ENCODE results near the gene WDFY4. TPM values are rescaled to one million over a fixed set of nuclear protein-coding genes. Genes with fewer than 3 reads are reported as not detected.

WDFY4 gene
- total and polyA plus RNA-seq, 5 donors, result 0.57 to 4.4 (median 2.4) TPM

DNA sequence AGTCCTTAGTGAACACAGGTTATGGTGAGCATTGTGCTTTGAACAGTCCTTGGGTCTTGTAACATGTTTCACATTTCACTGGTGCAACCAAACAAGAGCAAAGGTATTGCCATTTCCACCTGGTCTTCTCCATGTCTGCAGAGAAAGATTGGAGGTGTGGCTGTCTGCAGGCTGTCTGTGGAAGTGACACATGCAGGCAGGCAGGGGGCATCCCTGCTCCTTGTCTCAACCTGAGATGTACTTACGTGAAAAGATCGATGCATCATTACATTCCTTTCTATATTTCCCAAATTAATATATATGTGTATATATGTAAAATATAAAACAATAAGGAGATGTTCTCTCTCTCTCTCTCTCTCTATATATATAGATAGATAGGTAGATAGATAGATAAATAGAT lies 200.7 kb downstream of the WDFY4 start:
- no peak overlapping the region for H3K27ac ChIP-seq (ENCODE audit: low read length)
- intact Hi-C loops (cut with DNase I), result no loop called here
- H3K9me3 ChIP-seq (ENCODE audit: control insufficient read depth, low read length), result no peaks in the 10 kb centered on the region
- no peak overlapping the region for H3K4me3 ChIP-seq (ENCODE audit: low read length)
- H3K27me3 ChIP-seq (ENCODE audit: control insufficient read depth, insufficient read depth), result no peaks in the 10 kb centered on the region
- ATAC-seq (no peak), DNase-seq (no peak)
- 37% methylated on average over 2 of the region's 2 CpGs for WGBS
- H3K4me1 ChIP-seq (ENCODE audit: control insufficient read depth, insufficient read depth, low read length), result no peaks in the 10 kb centered on the region

DNA sequence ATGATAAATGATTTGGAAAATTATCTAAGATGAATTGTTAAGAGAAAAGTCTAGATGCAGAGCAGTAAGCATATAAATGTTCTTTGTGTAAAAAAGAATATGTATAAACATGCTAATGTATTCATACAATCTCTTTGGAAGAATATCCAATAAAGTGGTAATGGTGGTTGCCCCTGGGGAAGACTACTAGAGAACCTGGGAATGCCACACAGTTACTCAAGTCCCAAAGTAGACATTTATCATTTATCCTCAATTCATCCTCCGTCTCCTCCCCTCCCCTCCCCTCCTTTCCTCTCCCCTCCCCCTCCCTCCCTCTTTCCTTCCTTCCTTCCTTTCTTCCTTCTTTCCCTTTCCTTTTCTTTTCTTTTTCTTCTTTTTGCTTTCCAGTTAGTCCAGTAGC lies 203.3 kb downstream of the WDFY4 start:
- intact Hi-C loops (cut with DNase I), result no loop called here
- no peaks in the 10 kb centered on the region for H3K27me3 ChIP-seq (ENCODE audit: control insufficient read depth, insufficient read depth)
- no peak overlapping the region for H3K27ac ChIP-seq (ENCODE audit: low read length)
- no peak overlapping the region for H3K4me3 ChIP-seq (ENCODE audit: low read length)
- H3K4me1 ChIP-seq (ENCODE audit: control insufficient read depth, insufficient read depth, low read length), result no peaks in the 10 kb centered on the region
- ATAC-seq, result no peak
- no peak for DNase-seq
- H3K9me3 ChIP-seq (ENCODE audit: control insufficient read depth, low read length), result no peaks in the 10 kb centered on the region
- 55% methylated on average over 1 of the region's 1 CpG for WGBS

DNA sequence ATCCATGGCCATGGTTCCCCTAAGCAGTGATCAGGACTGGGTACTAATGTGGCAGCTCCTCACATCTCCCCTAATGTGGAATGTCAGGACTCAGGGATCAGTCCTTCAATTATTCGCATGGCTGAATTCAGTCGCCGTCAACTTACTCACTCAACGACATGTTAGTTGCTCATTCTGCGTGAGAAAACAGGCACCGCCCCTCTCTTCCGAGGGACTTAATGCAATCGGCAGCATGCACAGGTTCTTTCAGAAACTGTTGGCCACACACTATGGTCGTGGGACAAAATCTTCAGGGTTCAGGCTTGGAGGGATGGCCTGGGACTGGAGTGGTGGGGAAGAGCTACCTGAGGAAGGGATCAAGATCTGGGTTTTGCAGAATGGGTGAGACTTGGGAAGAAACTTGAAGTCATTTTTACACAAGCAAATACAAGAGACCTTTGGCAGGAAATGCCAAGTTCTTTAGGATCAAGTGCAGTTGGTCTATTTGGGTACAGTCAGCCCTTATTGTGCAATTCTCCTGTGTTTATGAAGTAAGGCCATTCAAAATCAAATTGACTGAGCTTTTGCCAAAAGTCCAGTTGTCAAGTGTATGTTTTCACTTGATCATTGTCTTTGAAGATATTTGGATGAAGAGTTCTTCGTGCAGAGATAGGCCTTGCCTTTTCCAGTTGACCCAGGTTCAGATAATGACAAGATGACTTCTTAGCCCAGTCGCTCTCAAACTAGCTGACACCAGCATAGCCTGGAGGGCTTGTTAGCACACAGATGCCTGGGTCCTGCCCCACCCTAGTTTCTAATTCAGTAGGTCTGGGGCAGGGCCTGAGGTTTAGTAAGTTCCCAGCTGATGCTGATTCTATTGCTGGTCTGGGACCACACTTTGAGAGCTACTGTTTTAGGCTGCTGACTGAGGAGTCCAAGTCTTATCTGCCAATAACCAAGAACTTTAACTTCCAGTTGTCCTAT lies 206.5 kb downstream of the WDFY4 start:
- ATAC-seq, result no peak

DNA sequence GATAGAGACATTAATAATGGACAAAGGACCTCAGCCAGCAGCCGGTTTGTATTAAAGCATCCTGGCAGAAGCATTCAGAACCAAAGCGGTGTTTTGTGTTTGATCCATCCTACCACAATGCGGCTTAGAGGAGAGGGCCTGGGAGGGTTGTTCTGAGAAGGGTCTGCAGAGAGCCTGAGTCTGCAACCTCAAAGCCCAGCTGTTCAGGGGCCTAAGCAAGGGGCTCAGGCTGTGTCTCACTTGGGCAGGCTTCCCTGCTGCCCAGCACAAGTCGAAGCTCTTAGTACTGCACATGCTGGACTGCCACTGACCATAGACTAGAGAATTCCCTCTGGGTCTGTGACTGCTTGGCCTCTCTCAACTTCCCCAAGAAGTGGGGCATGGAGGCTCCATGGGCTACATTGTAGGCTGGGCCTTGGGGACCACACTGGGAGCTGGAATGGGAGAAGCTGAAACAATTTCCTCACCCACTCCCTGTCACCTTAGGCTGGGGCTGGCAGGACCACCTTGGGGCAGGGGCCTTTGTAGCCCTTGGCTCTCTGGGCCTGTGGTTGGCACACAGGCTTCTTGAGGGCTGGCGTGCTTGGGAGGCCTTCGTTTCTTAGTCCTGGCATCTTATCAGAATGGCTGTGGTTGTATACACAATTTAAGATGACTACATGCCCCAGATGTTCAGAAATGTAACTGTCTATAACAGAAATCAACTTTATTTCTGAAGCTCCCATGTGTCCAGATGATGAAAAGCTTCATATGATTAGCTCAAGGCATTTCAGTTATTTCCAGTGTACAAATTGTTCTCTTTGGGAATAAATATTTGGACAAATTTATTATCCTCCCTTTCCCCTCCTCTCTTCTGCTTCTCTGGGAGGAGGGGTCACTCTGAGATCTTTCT lies 210.5 kb downstream of the WDFY4 start:
- intact Hi-C loops (cut with DNase I), result no loop called here
- ATAC-seq (no peak), DNase-seq (no peak)
- Histone ChIP-seq H3K4me3 (ENCODE audit: low read length) (no peak overlapping the region), H3K4me1 (ENCODE audit: control insufficient read depth, insufficient read depth, low read length) (no peaks in the 10 kb centered on the region), H3K27ac (ENCODE audit: low read length) (no peak overlapping the region), H3K27me3 (ENCODE audit: control insufficient read depth, insufficient read depth) (no peaks in the 10 kb centered on the region), H3K9me3 (ENCODE audit: control insufficient read depth, low read length) (no peaks in the 10 kb centered on the region)
- 69% methylated on average over 6 of the region's 6 CpGs for WGBS

More for the DNA sequence above, 206.5 kb downstream of the WDFY4 start:
- intact Hi-C loops (cut with DNase I), result no loop called here
- 90% methylated on average over 11 of the region's 11 CpGs for WGBS
- Histone ChIP-seq H3K4me3 (ENCODE audit: low read length) (no peak overlapping the region), H3K27ac (ENCODE audit: low read length) (no peak overlapping the region), H3K27me3 (ENCODE audit: control insufficient read depth, insufficient read depth) (no peaks in the 10 kb centered on the region), H3K9me3 (ENCODE audit: control insufficient read depth, low read length) (no peaks in the 10 kb centered on the region), H3K4me1 (ENCODE audit: control insufficient read depth, insufficient read depth, low read length) (no peaks in the 10 kb centered on the region)
- DNase-seq, result no peak

DNA sequence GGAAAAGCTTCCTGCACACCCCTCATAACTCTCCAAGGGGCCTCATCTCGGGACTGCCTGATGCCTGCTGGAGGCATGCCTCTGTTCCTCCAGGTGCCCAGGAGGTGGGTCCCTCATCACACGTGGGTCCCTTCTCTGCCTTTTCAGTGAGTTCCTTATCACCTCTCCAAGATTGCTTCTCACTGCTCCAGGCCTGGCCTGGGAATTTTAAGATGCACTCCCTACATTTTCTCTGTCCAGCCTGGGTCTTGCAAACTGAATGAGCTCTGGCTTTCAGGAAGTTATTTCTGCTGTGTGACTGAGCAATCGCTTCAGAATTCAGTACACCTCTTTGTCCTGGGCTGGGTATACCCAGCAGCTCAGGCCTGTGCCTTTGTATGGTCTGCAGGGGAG lies 211.1 kb downstream of the WDFY4 start:
- whole genome bisulfite sequencing, result 55% methylated on average over 3 of the region's 3 CpGs
- Histone ChIP-seq H3K27me3 (ENCODE audit: control insufficient read depth, insufficient read depth) (no peaks in the 10 kb centered on the region), H3K4me1 (ENCODE audit: control insufficient read depth, insufficient read depth, low read length) (no peaks in the 10 kb centered on the region), H3K9me3 (ENCODE audit: control insufficient read depth, low read length) (no peaks in the 10 kb centered on the region), H3K27ac (ENCODE audit: low read length) (no peak overlapping the region), H3K4me3 (ENCODE audit: low read length) (no peak overlapping the region)
- no peak for ATAC-seq
- intact Hi-C loops (cut with DNase I), result no loop called here
- no peak for DNase-seq

DNA sequence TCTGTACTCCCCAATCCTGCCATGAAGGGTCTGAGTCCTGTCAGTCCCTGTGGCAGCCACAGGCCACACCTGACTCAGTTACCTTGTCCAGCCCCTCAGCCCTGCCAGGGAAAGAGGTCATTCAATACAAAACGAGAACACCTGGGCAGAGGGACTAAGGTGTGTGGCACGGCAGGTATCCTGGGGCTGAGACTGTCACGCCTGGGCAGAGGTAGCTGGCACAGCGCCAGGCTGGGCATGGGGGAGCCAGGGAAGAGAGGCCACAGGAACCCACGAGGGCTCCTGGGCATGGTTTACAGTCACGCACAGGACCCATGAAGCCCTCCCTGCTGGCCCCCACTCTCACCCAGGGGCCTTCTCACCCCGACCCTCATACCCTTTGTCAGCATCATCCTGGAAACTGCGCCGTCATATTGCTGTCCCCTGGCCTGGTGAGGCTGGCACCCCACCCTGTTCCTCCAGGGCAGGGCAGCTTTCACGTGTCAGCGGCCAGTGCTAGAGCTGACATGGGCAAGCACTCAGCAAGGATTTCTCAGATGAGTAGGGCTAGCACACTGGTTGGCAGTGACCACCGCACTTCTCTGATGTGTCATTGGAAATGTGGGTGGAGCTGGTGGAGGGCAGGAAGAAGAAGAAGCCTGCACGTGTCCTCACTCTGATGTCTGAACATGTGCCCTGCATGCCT lies 212.2 kb downstream of the WDFY4 start:
- 86% methylated on average over 13 of the region's 13 CpGs for WGBS
- Histone ChIP-seq H3K9me3 (ENCODE audit: control insufficient read depth, low read length) (no peaks in the 10 kb centered on the region), H3K27ac (ENCODE audit: low read length) (no peak overlapping the region), H3K27me3 (ENCODE audit: control insufficient read depth, insufficient read depth) (no peaks in the 10 kb centered on the region), H3K4me3 (ENCODE audit: low read length) (no peak overlapping the region), H3K4me1 (ENCODE audit: control insufficient read depth, insufficient read depth, low read length) (no peaks in the 10 kb centered on the region)
- ATAC-seq, result no peak
- peak in 1 of 3 donors; percentile 60 for DNase-seq
- intact Hi-C loops (cut with DNase I), result no loop called here

DNA sequence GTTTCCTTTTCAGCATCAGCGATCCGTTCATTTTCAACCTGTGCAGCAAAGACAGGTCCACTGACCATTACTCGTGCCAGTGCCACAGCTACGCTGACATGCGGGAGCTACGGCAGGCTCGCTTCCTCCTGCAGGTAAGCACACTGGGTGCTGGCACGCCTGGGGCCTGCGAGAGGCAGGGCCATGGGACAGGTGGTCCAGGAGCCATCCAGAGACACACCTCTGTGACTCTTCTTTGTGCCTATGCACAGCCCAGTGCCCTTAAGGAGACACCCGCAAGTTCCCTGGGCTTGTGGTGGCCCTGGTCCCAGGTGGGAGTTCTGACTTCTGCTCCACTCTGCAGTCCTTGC lies 212.7 kb downstream of the WDFY4 start:
- DNase-seq (no peak), ATAC-seq (no peak)
- no peak overlapping the region for H3K4me3 ChIP-seq (ENCODE audit: low read length)
- H3K9me3 ChIP-seq (ENCODE audit: control insufficient read depth, low read length), result no peaks in the 10 kb centered on the region
- no peak overlapping the region for H3K27ac ChIP-seq (ENCODE audit: low read length)
- no peaks in the 10 kb centered on the region for H3K27me3 ChIP-seq (ENCODE audit: control insufficient read depth, insufficient read depth)
- intact Hi-C loops (cut with DNase I), result no loop called here
- 94% methylated on average over 10 of the region's 10 CpGs for WGBS
- H3K4me1 ChIP-seq (ENCODE audit: control insufficient read depth, insufficient read depth, low read length), result no peaks in the 10 kb centered on the region

DNA sequence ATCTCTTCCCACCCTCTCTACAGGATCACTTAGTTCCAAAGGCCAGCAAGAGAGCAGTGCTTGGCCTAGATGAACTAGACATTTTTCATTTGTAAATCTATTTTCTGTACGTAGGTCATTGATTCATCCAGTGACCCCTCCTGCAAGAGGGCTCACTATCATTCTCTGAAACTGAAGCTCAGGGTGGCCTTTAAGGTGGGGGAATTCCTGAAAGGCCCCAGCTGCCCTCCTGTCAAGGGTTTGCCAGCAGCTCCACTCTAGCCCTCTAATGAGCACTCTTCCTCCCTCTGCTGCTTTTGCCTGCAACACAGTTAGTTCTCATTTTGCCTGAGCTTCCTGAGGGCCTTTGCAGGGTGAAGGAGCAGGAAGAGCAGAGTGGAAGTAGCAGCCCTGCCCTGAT lies 213.8 kb downstream of the WDFY4 start:
- no peak overlapping the region for H3K4me3 ChIP-seq (ENCODE audit: low read length)
- no peaks in the 10 kb centered on the region for H3K4me1 ChIP-seq (ENCODE audit: control insufficient read depth, insufficient read depth, low read length)
- H3K27ac ChIP-seq (ENCODE audit: low read length), result no peak overlapping the region
- DNase-seq (no peak), ATAC-seq (no peak)
- intact Hi-C loops (cut with DNase I), result no loop called here
- no peaks in the 10 kb centered on the region for H3K9me3 ChIP-seq (ENCODE audit: control insufficient read depth, low read length)
- WGBS, result 92% methylated on average over 1 of the region's 1 CpG
- H3K27me3 ChIP-seq (ENCODE audit: control insufficient read depth, insufficient read depth), result no peaks in the 10 kb centered on the region

DNA sequence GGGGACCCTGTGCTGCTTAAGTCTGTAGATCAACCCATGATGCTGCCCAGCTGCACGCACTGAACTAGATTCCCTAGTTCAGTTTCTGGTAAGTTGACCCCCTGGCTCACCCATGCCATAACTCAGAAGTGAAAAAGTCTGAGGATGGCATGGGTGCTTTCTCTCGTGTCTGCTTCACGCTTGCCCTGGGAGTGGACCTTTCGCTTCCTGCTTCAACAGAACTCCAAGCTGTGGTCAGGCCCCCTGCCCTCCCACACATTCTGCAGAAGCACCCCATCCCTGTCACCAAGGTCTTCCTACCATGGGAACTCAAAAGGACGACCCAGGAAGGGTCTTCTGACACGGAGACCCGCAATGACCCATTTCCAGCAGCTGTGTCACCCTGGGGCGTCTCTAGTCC lies 215.1 kb downstream of the WDFY4 start:
- H3K4me1 ChIP-seq (ENCODE audit: control insufficient read depth, insufficient read depth, low read length), result no peaks in the 10 kb centered on the region
- no peak overlapping the region for H3K27ac ChIP-seq (ENCODE audit: low read length)
- H3K27me3 ChIP-seq (ENCODE audit: control insufficient read depth, insufficient read depth), result no peaks in the 10 kb centered on the region
- intact Hi-C loops (cut with DNase I), result no loop called here
- WGBS, result 81% methylated on average over 8 of the region's 8 CpGs
- no peak for DNase-seq
- no peaks in the 10 kb centered on the region for H3K9me3 ChIP-seq (ENCODE audit: control insufficient read depth, low read length)
- no peak for ATAC-seq
- no peak overlapping the region for H3K4me3 ChIP-seq (ENCODE audit: low read length)

DNA sequence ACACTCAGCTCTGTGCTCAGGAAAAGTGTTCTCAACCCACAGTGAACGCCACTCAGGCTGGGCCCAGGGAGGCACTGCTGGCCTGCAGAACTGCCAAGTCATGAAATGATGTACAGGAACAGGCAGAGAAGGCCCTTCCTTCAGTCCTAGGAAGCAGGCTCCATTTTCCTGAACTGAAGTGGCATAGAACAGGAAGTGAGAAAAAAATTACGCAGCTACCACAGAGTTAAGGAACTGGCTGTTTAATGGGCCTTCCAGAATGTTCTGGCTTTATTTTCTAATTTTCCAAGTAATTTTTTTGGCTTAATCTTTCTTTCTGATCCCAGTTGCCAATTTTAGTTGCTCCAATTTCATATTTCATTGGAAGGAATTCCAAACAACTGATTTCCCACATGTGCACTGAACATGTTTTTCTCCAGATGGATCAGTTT lies 215.7 kb downstream of the WDFY4 start:
- peak; percentile 26 to 47 for ATAC-seq
- WGBS, result 57% methylated on average over 2 of the region's 2 CpGs
- H3K27ac ChIP-seq (ENCODE audit: low read length), result no peak overlapping the region
- H3K27me3 ChIP-seq (ENCODE audit: control insufficient read depth, insufficient read depth), result no peaks in the 10 kb centered on the region
- no peak overlapping the region for H3K4me3 ChIP-seq (ENCODE audit: low read length)
- no peaks in the 10 kb centered on the region for H3K4me1 ChIP-seq (ENCODE audit: control insufficient read depth, insufficient read depth, low read length)
- intact Hi-C loops (cut with DNase I), result no loop called here
- no peaks in the 10 kb centered on the region for H3K9me3 ChIP-seq (ENCODE audit: control insufficient read depth, low read length)
- peak in 1 of 3 donors; percentile 68 for DNase-seq

DNA sequence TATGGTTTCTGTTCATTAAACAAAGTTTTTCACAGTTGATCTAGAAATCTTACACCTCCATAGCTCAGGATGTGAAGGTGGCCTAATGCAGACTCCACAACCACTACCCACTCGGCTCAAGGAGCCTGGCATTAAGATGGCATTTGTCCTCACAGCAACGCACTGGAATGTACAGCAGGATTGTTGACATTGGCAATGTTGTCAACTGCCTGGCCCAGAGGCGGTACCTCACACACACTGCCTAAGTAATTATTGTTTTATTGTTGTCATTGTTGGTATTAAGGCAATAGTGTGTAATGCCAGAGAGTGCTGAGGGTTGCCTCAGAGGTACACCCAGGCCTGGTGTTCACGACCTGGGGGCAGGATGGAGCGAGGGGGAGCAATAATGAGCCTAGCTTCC lies 216.6 kb downstream of the WDFY4 start:
- no peak overlapping the region for H3K27ac ChIP-seq (ENCODE audit: low read length)
- DNase-seq, result no peak
- WGBS, result 68% methylated on average over 5 of the region's 5 CpGs
- H3K9me3 ChIP-seq (ENCODE audit: control insufficient read depth, low read length), result no peaks in the 10 kb centered on the region
- H3K27me3 ChIP-seq (ENCODE audit: control insufficient read depth, insufficient read depth), result no peaks in the 10 kb centered on the region
- H3K4me1 ChIP-seq (ENCODE audit: control insufficient read depth, insufficient read depth, low read length), result no peaks in the 10 kb centered on the region
- no peak overlapping the region for H3K4me3 ChIP-seq (ENCODE audit: low read length)
- ATAC-seq, result no peak
- intact Hi-C loops (cut with DNase I), result no loop called here
